ENCODE data around the gene ANKRD16. TPM values are rescaled to one million over a fixed set of nuclear protein-coding genes. Genes with fewer than 3 reads are reported as not detected.

ANKRD16 gene
- total and polyA plus RNA-seq, 7 donors = 1.6 to 11.4 (median 8.6) TPM

DNA sequence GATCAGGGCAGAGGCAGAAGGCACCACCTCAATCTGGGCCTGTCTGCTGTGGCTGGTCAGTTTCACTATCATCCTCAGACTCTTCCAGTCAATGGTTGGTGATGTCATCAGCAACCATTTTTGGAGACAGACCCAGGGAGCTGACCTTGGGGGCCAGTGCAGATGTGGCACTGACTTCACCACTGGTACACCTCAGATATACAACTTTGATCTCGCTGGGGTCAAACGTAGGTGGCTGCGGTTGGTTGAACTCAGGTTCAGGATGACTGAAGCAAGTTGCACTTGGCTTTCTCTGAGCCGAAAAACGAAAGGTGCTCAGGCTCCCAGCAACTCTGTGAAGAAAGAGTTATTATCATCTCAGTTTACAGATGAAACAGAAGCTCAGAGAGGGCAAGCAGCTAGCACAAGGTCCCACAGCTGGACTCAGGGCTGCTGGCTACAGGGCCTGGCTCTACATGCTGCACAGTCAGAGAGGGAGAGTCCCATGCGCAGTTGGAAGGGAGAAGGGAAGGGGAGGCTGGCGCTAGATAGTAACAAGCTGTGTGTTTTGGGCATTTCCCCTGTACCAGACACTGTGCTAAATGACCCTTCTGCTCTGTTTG, 27.2 kb downstream of the ANKRD16 start:
- intact Hi-C loops (cut with DNase I) = no loop called here
- DNase-seq = no peak
- Histone ChIP-seq H3K27me3 (no peaks in the 10 kb centered on the region), H3K9me3 (no peaks in the 10 kb centered on the region), H3K4me3 (no peak overlapping the region), H3K27ac (no peak overlapping the region), H3K36me3 (no peaks in the 10 kb centered on the region), H3K4me1 (no peaks in the 10 kb centered on the region)
- TF ChIP-seq POLR2A (IDR thresholded peaks at IDR 0.05) (no peak), EP300 (IDR thresholded peaks at IDR 0.05) (no peak), POLR2AphosphoS5 (IDR thresholded peaks at IDR 0.05) (no peak)
- TF ChIP-seq, protein P1, sequence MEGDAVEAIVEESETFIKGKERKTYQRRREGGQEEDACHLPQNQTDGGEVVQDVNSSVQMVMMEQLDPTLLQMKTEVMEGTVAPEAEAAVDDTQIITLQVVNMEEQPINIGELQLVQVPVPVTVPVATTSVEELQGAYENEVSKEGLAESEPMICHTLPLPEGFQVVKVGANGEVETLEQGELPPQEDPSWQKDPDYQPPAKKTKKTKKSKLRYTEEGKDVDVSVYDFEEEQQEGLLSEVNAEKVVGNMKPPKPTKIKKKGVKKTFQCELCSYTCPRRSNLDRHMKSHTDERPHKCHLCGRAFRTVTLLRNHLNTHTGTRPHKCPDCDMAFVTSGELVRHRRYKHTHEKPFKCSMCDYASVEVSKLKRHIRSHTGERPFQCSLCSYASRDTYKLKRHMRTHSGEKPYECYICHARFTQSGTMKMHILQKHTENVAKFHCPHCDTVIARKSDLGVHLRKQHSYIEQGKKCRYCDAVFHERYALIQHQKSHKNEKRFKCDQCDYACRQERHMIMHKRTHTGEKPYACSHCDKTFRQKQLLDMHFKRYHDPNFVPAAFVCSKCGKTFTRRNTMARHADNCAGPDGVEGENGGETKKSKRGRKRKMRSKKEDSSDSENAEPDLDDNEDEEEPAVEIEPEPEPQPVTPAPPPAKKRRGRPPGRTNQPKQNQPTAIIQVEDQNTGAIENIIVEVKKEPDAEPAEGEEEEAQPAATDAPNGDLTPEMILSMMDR (IDR thresholded peaks at IDR 0.05) = no peak
- 90 to 93% methylated on average over 7 of the region's 7 CpGs for WGBS, 2 donors

DNA sequence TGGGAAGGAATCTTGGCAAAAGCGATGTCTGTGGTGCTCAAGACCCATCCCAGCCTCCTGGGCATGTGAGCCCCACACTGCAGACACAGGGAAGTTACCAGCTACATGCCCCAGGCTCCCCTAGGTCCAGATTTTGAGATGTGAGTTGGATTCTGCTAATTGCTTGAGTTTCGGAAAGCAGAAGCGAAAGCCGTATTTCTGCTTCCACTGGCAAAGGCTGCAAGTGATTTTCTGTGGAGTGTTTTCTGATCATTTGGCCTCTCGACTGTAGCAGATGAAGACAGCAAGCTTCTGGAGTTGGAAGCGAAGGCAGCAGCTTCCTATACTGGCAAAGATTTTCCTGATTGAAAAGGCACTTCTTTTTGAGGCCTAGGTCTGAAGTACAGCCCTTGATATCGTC, 29.6 kb downstream of the ANKRD16 start:
- Histone ChIP-seq H3K27me3 (no peaks in the 10 kb centered on the region), H3K36me3 (no peaks in the 10 kb centered on the region), H3K4me3 (no peak overlapping the region), H3K4me1 (no peaks in the 10 kb centered on the region), H3K9me3 (no peaks in the 10 kb centered on the region), H3K27ac (no peak overlapping the region)
- no peak for DNase-seq
- 86 to 87% methylated on average over 7 of the region's 7 CpGs for WGBS, 2 donors
- TF ChIP-seq POLR2AphosphoS5 (IDR thresholded peaks at IDR 0.05) = no peak
- no peak for TF ChIP-seq EP300 (IDR thresholded peaks at IDR 0.05)
- TF ChIP-seq POLR2A (IDR thresholded peaks at IDR 0.05) = no peak
- TF ChIP-seq, protein P1 (IDR thresholded peaks at IDR 0.05) = no peak
- intact Hi-C loops (cut with DNase I) = no loop called here

DNA sequence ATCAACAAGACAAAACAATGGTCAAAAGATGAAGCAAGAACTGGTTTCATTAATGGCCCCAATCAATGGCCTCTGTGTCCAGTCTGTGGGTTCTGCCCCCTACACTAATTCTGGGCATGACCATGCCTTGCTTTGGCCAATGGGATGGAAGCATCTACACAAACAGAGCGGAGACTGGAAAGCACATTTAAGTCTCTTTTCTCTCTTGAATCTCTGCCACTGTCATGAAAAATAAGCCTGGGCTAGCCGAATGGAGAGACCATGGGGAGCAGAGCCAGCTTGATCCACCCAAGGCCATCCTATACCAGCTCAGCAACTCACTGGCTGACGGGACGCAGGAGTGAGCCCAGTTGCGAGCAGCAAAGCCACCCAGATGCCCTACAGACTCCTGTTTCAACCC, 30.9 kb downstream of the ANKRD16 start:
- WGBS, 2 donors = 97% methylated on average over 5 of the region's 5 CpGs
- intact Hi-C loops (cut with DNase I) = no loop called here
- Histone ChIP-seq H3K9me3 (no peaks in the 10 kb centered on the region), H3K27ac (no peak overlapping the region), H3K36me3 (no peaks in the 10 kb centered on the region), H3K4me1 (no peaks in the 10 kb centered on the region), H3K27me3 (no peaks in the 10 kb centered on the region), H3K4me3 (no peak overlapping the region)
- TF ChIP-seq EP300 (IDR thresholded peaks at IDR 0.05) = no peak
- DNase-seq = no peak

DNA sequence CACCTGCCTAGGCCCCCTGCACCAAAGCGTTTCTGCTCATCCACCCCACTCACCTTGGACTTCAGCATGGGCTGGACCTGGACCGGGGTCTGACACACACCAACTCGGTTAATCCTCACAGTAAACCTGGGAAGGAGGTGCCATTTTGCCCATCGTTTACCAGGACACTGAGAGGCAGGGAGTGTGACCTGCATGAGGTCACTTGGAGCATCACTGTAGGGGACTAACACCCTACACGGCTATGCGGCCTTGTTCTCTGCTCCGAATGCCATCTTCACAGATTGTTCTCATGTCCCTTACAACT, 33.0 kb downstream of the ANKRD16 start:
- Histone ChIP-seq H3K4me1 (no peaks in the 10 kb centered on the region), H3K9me3 (no peaks in the 10 kb centered on the region), H3K36me3 (no peaks in the 10 kb centered on the region), H3K4me3 (no peak overlapping the region), H3K27ac (no peak overlapping the region), H3K27me3 (no peaks in the 10 kb centered on the region)
- no peak for DNase-seq
- TF ChIP-seq EP300 (IDR thresholded peaks at IDR 0.05) (no peak), POLR2A (IDR thresholded peaks at IDR 0.05) (no peak), POLR2AphosphoS5 (IDR thresholded peaks at IDR 0.05) (no peak)
- TF ChIP-seq, protein P1 (IDR thresholded peaks at IDR 0.05) = no peak
- 75 to 79% methylated on average over 7 of the region's 7 CpGs for WGBS, 2 donors
- intact Hi-C loops (cut with DNase I) = no loop called here

DNA sequence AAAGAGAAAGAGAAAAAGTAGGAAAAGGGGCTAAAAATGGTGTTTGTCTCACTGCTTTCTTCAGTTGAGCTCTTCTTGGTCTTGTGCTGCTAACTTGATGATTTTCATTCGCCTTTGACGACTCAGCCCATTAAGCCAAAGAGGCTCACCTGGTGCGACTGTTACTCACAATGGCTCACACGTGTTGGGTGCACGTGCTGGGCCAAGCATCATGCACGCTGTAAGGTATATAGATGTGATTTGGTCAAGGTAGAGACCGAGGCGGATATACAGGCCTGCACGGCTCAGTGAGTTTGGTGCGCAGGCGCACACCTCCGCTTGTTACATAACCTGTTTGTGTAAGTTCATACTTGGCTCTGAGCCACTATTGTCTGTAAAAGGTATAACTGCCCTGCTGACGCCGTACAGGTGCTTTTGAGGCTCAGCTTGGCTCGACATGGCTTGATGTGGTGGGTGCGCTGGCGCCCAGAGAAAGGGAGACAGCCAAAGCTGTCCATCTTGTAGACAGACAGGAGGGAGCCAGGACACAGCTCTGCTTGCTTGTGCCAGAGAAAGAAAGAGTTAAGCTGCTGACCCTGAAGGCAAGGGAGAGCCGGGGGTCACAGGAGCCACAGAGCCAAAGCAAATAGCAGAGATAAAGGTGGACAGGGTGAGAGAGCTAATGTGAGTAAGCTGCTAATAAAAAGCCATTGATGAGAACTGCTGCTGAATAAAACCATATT, 33.6 kb downstream of the ANKRD16 start:
- intact Hi-C loops (cut with DNase I) = no loop called here
- no peak overlapping the region for H3K4me3 ChIP-seq
- H3K27me3 ChIP-seq = no peaks in the 10 kb centered on the region
- DNase-seq = no peak
- 91 to 93% methylated on average over 18 of the region's 18 CpGs for WGBS, 2 donors
- no peaks in the 10 kb centered on the region for H3K36me3 ChIP-seq
- H3K9me3 ChIP-seq = no peaks in the 10 kb centered on the region
- H3K27ac ChIP-seq = no peak overlapping the region
- no peaks in the 10 kb centered on the region for H3K4me1 ChIP-seq
- TF ChIP-seq EP300 (IDR thresholded peaks at IDR 0.05) (no peak), POLR2AphosphoS5 (IDR thresholded peaks at IDR 0.05) (no peak), POLR2A (IDR thresholded peaks at IDR 0.05) (no peak)
- TF ChIP-seq, protein P1 (IDR thresholded peaks at IDR 0.05) = no peak
